ENCODE data around the gene SMAD5. TPM values are rescaled to one million over a fixed set of nuclear protein-coding genes. Genes with fewer than 3 reads are reported as not detected.

The SMAD5 gene
- total and polyA plus RNA-seq, 2 of the 8 experiments (the other 6 are each of a cell fraction or from before 2014, with no cell fraction given), result 30.2 to 60.5 TPM

DNA sequence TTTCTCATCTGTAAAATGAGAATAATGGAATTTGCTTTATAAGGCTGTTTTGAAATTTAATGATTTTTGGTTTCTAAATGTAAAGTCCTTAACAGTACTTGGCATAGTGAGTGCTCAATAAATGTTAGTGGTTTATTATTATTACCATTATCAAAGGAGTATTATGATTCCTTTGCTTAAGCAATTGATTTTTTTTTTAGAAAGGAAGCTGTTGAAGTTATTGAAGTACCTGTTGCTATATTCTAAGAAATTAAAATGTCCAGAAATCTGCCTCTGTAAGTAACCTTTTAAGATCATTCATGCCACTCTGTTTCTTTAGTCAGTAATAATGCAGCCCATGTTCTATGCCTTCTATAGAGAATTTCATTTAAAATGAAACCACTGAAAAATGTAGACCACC is 15.0 kb downstream of the SMAD5 start:
- no peaks in the 10 kb centered on the region for H3K9me3 ChIP-seq (ENCODE audit: insufficient read depth in 2 of 2, low read depth in 1 of 2, low read length in 1 of 2)
- ChIA-PET POLR2A (ENCODE audit: partially characterized antibody) (no interaction called here), CTCF (ENCODE audit: partially characterized antibody) (interaction anchor here (1.2 to 1.4 kb wide), 2 partner anchors 13 to 45 kb away, joined by 3 to 4 read pairs; partner anchors contain the start of gene SMIM32)
- no peak overlapping the region for H3K4me3 ChIP-seq (ENCODE audit: extremely low read depth in 1 of 4, insufficient read depth in 2 of 4, low read depth in 3 of 4, low read length in 4 of 4)
- peaks cover 12 to 18% of the 10 kb centered on the region in 2 experiments for H4K20me1 ChIP-seq (replicated peaks in 1 of 2; ENCODE audit: control insufficient read depth in 1 of 2, insufficient read depth in 2 of 2, low read length in 2 of 2)
- H3K27me3 ChIP-seq (replicated peaks in 1 of 4; ENCODE audit: control insufficient read depth in 3 of 4, extremely low read depth in 1 of 4, insufficient read depth in 3 of 4, low read length in 3 of 4), result no peaks in the 10 kb centered on the region
- no peak overlapping the region for H3K18ac ChIP-seq (ENCODE audit: extremely low read depth, low read length)
- H3K79me2 ChIP-seq (ENCODE audit: control insufficient read depth in 1 of 2, insufficient read depth in 2 of 2, low read length in 2 of 2), result peaks cover 3 to 99% of the 10 kb centered on the region in 2 experiments; a peak in 3 of 4 replicates
- no peak overlapping the region for H2AFZ ChIP-seq (ENCODE audit: low read length)
- H2BK120ac ChIP-seq (replicated peaks; ENCODE audit: low read depth, low read length), result no peak overlapping the region
- H2AK5ac ChIP-seq (ENCODE audit: low read depth, low read length), result no peak overlapping the region
- H4K91ac ChIP-seq (replicated peaks; ENCODE audit: insufficient read length, low read length), result no peak overlapping the region
- peaks cover 2% of the 10 kb centered on the region; the same call in 1 of the 2 replicates for H3K79me1 ChIP-seq (ENCODE audit: low read depth, low read length)
- no peaks in the 10 kb centered on the region; the same call in 1 of the 2 replicates for H3K23me2 ChIP-seq (ENCODE audit: low read depth, low read length)
- no peak overlapping the region for H3K9ac ChIP-seq (replicated peaks in 1 of 4; ENCODE audit: extremely low read depth in 1 of 4, low read depth in 3 of 4, low read length in 3 of 4)
- FAIRE-seq (no peak), DNase-seq (ENCODE audit: low read depth in 1 of 2, low spot score in 2 of 2) (no peak)
- no peak overlapping the region for H4K5ac ChIP-seq (ENCODE audit: insufficient read length, low read depth, low read length)
- no peak overlapping the region for H2BK15ac ChIP-seq (ENCODE audit: low read length)
- H3K4ac ChIP-seq (replicated peaks; ENCODE audit: insufficient read length, low read depth, low read length), result no peak overlapping the region
- no peak overlapping the region for H3K56ac ChIP-seq (replicated peaks; ENCODE audit: insufficient read length, low read depth, low read length)
- H3K27ac ChIP-seq (ENCODE audit: low read depth, low read length), result no peak overlapping the region
- H3K14ac ChIP-seq (ENCODE audit: insufficient read length), result no peak overlapping the region
- H3K4me1 ChIP-seq (replicated peaks in 1 of 4; ENCODE audit: control insufficient read depth in 3 of 4, insufficient read depth in 4 of 4, low read length in 3 of 4), result no peaks in the 10 kb centered on the region
- H2BK20ac ChIP-seq (ENCODE audit: low read length), result no peak overlapping the region
- no peak overlapping the region for H4K8ac ChIP-seq (ENCODE audit: extremely low read depth, insufficient read depth, low read length)
- H2BK5ac ChIP-seq (ENCODE audit: low read depth, low read length), result no peak overlapping the region
- H3K4me2 ChIP-seq (ENCODE audit: insufficient read depth in 1 of 2, low read depth in 2 of 2, low read length in 2 of 2), result no peak overlapping the region
- H2BK12ac ChIP-seq (ENCODE audit: low read depth, low read length), result no peak overlapping the region
- no peak overlapping the region for H3K23ac ChIP-seq (ENCODE audit: insufficient read length)
- H3K36me3 ChIP-seq (ENCODE audit: control insufficient read depth in 2 of 4, insufficient read depth in 4 of 4, low read length in 3 of 4), result no peaks in the 10 kb centered on the region
- TF ChIP-seq CHD1 (IDR thresholded peaks at IDR 0.05; ENCODE audit: low read depth, low read length) (no peak), SUZ12 (IDR thresholded peaks at IDR 0.05; ENCODE audit: low read length) (no peak), BACH1 (IDR thresholded peaks at IDR 0.05; ENCODE audit: low read length) (no peak), TEAD4 (IDR thresholded peaks at IDR 0.05; ENCODE audit: low read depth, low read length) (no peak), CHD2 (IDR thresholded peaks at IDR 0.05; ENCODE audit: low read length) (no peak), RNF2 (IDR thresholded peaks at IDR 0.05; ENCODE audit: borderline replicate concordance, low read depth, low read length, missing control alignments, poor library complexity, severe bottlenecking) (no peak), SIN3A (conservative IDR thresholded peaks at IDR 0.05 in 1 of 2, IDR thresholded peaks at IDR 0.05 in 1 of 2; ENCODE audit: low read depth in 1 of 2, low read length in 2 of 2) (no peak), RXRA (IDR thresholded peaks at IDR 0.05; ENCODE audit: insufficient read depth, low read depth, low read length) (no peak), FOSL1 (IDR thresholded peaks at IDR 0.05; ENCODE audit: insufficient read depth, low read depth, low read length) (no peak)
- TF ChIP-seq, protein P1, sequence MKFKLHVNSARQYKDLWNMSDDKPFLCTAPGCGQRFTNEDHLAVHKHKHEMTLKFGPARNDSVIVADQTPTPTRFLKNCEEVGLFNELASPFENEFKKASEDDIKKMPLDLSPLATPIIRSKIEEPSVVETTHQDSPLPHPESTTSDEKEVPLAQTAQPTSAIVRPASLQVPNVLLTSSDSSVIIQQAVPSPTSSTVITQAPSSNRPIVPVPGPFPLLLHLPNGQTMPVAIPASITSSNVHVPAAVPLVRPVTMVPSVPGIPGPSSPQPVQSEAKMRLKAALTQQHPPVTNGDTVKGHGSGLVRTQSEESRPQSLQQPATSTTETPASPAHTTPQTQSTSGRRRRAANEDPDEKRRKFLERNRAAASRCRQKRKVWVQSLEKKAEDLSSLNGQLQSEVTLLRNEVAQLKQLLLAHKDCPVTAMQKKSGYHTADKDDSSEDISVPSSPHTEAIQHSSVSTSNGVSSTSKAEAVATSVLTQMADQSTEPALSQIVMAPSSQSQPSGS (IDR thresholded peaks at IDR 0.05; ENCODE audit: low read length), result no peak
- TF ChIP-seq, protein P2, sequence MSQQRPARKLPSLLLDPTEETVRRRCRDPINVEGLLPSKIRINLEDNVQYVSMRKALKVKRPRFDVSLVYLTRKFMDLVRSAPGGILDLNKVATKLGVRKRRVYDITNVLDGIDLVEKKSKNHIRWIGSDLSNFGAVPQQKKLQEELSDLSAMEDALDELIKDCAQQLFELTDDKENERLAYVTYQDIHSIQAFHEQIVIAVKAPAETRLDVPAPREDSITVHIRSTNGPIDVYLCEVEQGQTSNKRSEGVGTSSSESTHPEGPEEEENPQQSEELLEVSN (IDR thresholded peaks at IDR 0.05), result no peak

Data from H1 (cell line).